ENCODE data around the gene LY86.

The LY86 gene

GRCh38 chr6:6639572-6639971, 51.1 kb downstream of the LY86 start:
- no peaks in the 10 kb centered on the region for H3K79me2 ChIP-seq (ENCODE audit: insufficient read depth, low read depth)
- no peak overlapping the region for H3K9ac ChIP-seq
- peaks cover 12% of the 10 kb centered on the region for H3K4me1 ChIP-seq (ENCODE audit: low read depth, poor library complexity, severe bottlenecking)
- TF ChIP-seq CTCF (conservative IDR thresholded peaks at IDR 0.05; ENCODE audit: low read depth, low read length), result no peak
- no peak overlapping the region for H3K27ac ChIP-seq
- H3K27me3 ChIP-seq (ENCODE audit: insufficient read depth, low read depth), result no peaks in the 10 kb centered on the region
- no peaks in the 10 kb centered on the region for H3K36me3 ChIP-seq (ENCODE audit: insufficient read depth)
- no peak overlapping the region for H3K4me2 ChIP-seq
- H4K20me1 ChIP-seq (ENCODE audit: insufficient read depth), result no peaks in the 10 kb centered on the region
- H2AFZ ChIP-seq (ENCODE audit: low read depth), result no peak overlapping the region
- H3K4me3 ChIP-seq (IDR thresholded peaks at IDR 0.05; ENCODE audit: insufficient read depth, low read depth, low read length), result no peak overlapping the region

DNA sequence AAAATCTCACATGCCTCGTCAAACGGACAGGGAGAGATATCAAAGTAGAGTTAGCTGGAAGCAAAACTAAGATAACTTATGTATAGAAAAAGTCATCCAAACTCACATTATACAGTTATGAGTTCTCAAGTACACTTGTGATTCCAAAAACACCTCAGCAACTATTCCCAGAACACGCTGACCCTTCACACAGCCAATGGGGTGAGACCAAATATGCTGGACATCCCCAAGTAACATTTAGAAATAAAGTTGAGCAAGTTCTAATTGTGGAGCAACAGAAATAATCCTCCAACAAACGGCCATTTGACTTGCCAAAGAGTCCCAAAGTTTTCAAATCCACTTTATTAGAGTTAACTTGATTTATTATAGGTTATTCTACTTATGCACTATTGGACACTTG, 52.4 kb downstream of the LY86 start:
- no peak overlapping the region for H3K27ac ChIP-seq
- no peak for TF ChIP-seq CTCF (conservative IDR thresholded peaks at IDR 0.05; ENCODE audit: low read depth, low read length)
- H3K4me2 ChIP-seq, result no peak overlapping the region
- H3K4me1 ChIP-seq (ENCODE audit: low read depth, poor library complexity, severe bottlenecking), result no peaks in the 10 kb centered on the region
- no peak overlapping the region for H2AFZ ChIP-seq (ENCODE audit: low read depth)
- H3K9ac ChIP-seq, result no peak overlapping the region
- H3K27me3 ChIP-seq (ENCODE audit: insufficient read depth, low read depth), result no peaks in the 10 kb centered on the region
- no peaks in the 10 kb centered on the region for H3K79me2 ChIP-seq (ENCODE audit: insufficient read depth, low read depth)
- H3K36me3 ChIP-seq (ENCODE audit: insufficient read depth), result no peaks in the 10 kb centered on the region
- no peak overlapping the region for H3K4me3 ChIP-seq (IDR thresholded peaks at IDR 0.05; ENCODE audit: insufficient read depth, low read depth, low read length)
- H4K20me1 ChIP-seq (ENCODE audit: insufficient read depth), result no peaks in the 10 kb centered on the region

DNA sequence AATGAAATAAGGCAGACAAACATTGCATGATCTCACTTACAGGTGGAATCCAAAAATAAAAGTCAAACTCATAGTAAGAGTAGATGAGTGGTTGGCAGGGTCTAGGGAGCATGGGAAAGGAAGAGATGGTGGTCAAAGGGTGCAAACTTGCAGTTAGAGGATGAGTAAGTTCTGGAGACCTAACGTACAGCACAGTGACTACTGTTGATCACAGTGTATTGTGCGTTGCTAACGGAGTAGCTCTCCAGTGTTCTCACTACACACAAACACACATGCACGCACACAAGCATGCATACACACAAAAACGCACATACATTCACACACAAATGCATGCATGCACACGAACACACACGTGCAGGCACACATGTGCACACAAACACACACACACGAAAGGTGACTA, 54.9 kb downstream of the LY86 start:
- Histone ChIP-seq H3K36me3 (ENCODE audit: insufficient read depth) (no peaks in the 10 kb centered on the region), H3K4me2 (no peak overlapping the region), H3K27ac (no peak overlapping the region), H3K4me3 (IDR thresholded peaks at IDR 0.05; ENCODE audit: insufficient read depth, low read depth, low read length) (no peak overlapping the region), H2AFZ (ENCODE audit: low read depth) (no peak overlapping the region), H3K4me1 (ENCODE audit: low read depth, poor library complexity, severe bottlenecking) (no peaks in the 10 kb centered on the region), H4K20me1 (ENCODE audit: insufficient read depth) (no peaks in the 10 kb centered on the region), H3K27me3 (ENCODE audit: insufficient read depth, low read depth) (no peaks in the 10 kb centered on the region), H3K9ac (no peak overlapping the region), H3K79me2 (ENCODE audit: insufficient read depth, low read depth) (no peaks in the 10 kb centered on the region)
- TF ChIP-seq CTCF (conservative IDR thresholded peaks at IDR 0.05; ENCODE audit: low read depth, low read length), result no peak

GRCh38 chr6:6645261-6645917, 56.9 kb downstream of the LY86 start:
- Histone ChIP-seq H3K9ac (no peak overlapping the region), H3K27ac (no peak overlapping the region), H2AFZ (ENCODE audit: low read depth) (no peak overlapping the region), H3K4me3 (IDR thresholded peaks at IDR 0.05; ENCODE audit: insufficient read depth, low read depth, low read length) (no peak overlapping the region), H4K20me1 (ENCODE audit: insufficient read depth) (no peaks in the 10 kb centered on the region), H3K36me3 (ENCODE audit: insufficient read depth) (no peaks in the 10 kb centered on the region), H3K4me1 (ENCODE audit: low read depth, poor library complexity, severe bottlenecking) (no peaks in the 10 kb centered on the region), H3K79me2 (ENCODE audit: insufficient read depth, low read depth) (no peaks in the 10 kb centered on the region), H3K4me2 (no peak overlapping the region), H3K27me3 (ENCODE audit: insufficient read depth, low read depth) (no peaks in the 10 kb centered on the region)
- no peak for TF ChIP-seq CTCF (conservative IDR thresholded peaks at IDR 0.05; ENCODE audit: low read depth, low read length)

All from KMS-11 (cell line).